ENCODE data around the gene TMED10.

- TF ChIP-seq, protein P1, sequence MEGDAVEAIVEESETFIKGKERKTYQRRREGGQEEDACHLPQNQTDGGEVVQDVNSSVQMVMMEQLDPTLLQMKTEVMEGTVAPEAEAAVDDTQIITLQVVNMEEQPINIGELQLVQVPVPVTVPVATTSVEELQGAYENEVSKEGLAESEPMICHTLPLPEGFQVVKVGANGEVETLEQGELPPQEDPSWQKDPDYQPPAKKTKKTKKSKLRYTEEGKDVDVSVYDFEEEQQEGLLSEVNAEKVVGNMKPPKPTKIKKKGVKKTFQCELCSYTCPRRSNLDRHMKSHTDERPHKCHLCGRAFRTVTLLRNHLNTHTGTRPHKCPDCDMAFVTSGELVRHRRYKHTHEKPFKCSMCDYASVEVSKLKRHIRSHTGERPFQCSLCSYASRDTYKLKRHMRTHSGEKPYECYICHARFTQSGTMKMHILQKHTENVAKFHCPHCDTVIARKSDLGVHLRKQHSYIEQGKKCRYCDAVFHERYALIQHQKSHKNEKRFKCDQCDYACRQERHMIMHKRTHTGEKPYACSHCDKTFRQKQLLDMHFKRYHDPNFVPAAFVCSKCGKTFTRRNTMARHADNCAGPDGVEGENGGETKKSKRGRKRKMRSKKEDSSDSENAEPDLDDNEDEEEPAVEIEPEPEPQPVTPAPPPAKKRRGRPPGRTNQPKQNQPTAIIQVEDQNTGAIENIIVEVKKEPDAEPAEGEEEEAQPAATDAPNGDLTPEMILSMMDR (conservative IDR thresholded peaks at IDR 0.05), result no peak
- no peak for TF ChIP-seq EZH2 (IDR thresholded peaks at IDR 0.05; ENCODE audit: low read depth)
These were observed 20.3 kb downstream of the TMED10 start for GRCh38 chr14:75156111-75156510.

Data from PC-9 (cell line).